ENCODE data around the gene DEFB132. TPM values are rescaled to one million over a fixed set of nuclear protein-coding genes. Genes with fewer than 3 reads are reported as not detected.

DEFB132 gene
- total RNA-seq, 2 donors from 2014 or later, result not detected

Other genes starting within 250 kb of the DEFB132 start
- not detected for gene DEFB125, start 170.1 kb upstream of the DEFB132 start, total RNA-seq
- not detected for gene DEFB126, start 115.1 kb upstream of the DEFB132 start, total RNA-seq
- gene DEFB127, start 100.3 kb upstream of the DEFB132 start, total RNA-seq, result not detected
- not detected for gene DEFB128, start 68.0 kb upstream of the DEFB132 start, total RNA-seq
- gene DEFB129, start 30.5 kb upstream of the DEFB132 start, total RNA-seq, result not detected
- 1 to 10 TPM in 1 of 2 donors, under 1 TPM in 1; 0.92 to 6.2 TPM for gene C20orf96, start 33.0 kb downstream of the DEFB132 start, total RNA-seq
- 10 to 100 TPM; 14.4 to 19.5 TPM for gene ZCCHC3, start 39.8 kb downstream of the DEFB132 start, total RNA-seq
- gene SOX12, start 67.8 kb downstream of the DEFB132 start, total RNA-seq, result 1 to 10 TPM; 3.9 to 5.4 TPM
- 10 to 100 TPM; 25.1 to 56.9 TPM for gene NRSN2, start 89.4 kb downstream of the DEFB132 start, total RNA-seq
- 1 to 10 TPM; 2.7 to 5.0 TPM for gene TRIB3, start 123.0 kb downstream of the DEFB132 start, total RNA-seq
- gene RBCK1, start 150.6 kb downstream of the DEFB132 start, total RNA-seq, result 100 to 1,000 TPM in 1 of 2 donors, 10 to 100 TPM in 1; 84.0 to 102 TPM
- 10 to 100 TPM; 33.8 to 40.0 TPM for gene TBC1D20, start 204.8 kb downstream of the DEFB132 start, total RNA-seq